ENCODE measurements around the gene MGAM2. TPM values are rescaled to one million over a fixed set of nuclear protein-coding genes. Genes with fewer than 3 reads are reported as not detected.

The MGAM2 gene
- total and polyA plus RNA-seq, 2 of the 4 experiments (the other 2 are of a cell fraction), result not detected

- H3K4ac ChIP-seq (ENCODE audit: low read depth, low read length), result no peak overlapping the region
- H3K36me3 ChIP-seq (ENCODE audit: control insufficient read depth, insufficient read depth, low read length), result no peaks in the 10 kb centered on the region
- no peak overlapping the region for H3K4me2 ChIP-seq (ENCODE audit: low read depth, low read length)
- intact Hi-C loops (cut with micrococcal nuclease), result no loop called here
- TF ChIP-seq ELK1 (IDR thresholded peaks at IDR 0.05; ENCODE audit: borderline replicate concordance, low read depth, low read length), result no peak
- no peak for TF ChIP-seq FOS (IDR thresholded peaks at IDR 0.05; ENCODE audit: low read depth, low read length)
- TF ChIP-seq CEBPB (IDR thresholded peaks at IDR 0.05; ENCODE audit: low read depth, low read length), result no peak
- TF ChIP-seq RCOR1 (IDR thresholded peaks at IDR 0.05; ENCODE audit: insufficient replicate concordance, low read length), result no peak
- TF ChIP-seq RFX5 (IDR thresholded peaks at IDR 0.05; ENCODE audit: low read depth, low read length), result no peak
- no peak for TF ChIP-seq MAZ (IDR thresholded peaks at IDR 0.05; ENCODE audit: borderline replicate concordance, low read depth, low read length)
- TF ChIP-seq USF2 (IDR thresholded peaks at IDR 0.05; ENCODE audit: low read depth, low read length), result no peak
- no peak for TF ChIP-seq POLR2A (IDR thresholded peaks at IDR 0.05; ENCODE audit: low read depth, low read length)
- H2BK15ac ChIP-seq (ENCODE audit: low read depth, low read length), result no peak overlapping the region
- dilution Hi-C loops (cut with HindIII; ENCODE audit: low sequenced_read_pairs, unreplicated experiment), result no loop called here
- H2AK5ac ChIP-seq (ENCODE audit: low read depth, low read length), result no peak overlapping the region
- no peak overlapping the region for H2BK20ac ChIP-seq (ENCODE audit: low read depth, low read length)
- no peak overlapping the region for H3K27ac ChIP-seq (ENCODE audit: insufficient read depth, low read length)
- no peak overlapping the region for H4K5ac ChIP-seq (ENCODE audit: low read depth, low read length)
- no peak overlapping the region for H2BK120ac ChIP-seq (ENCODE audit: low read depth, low read length)
- H4K20me1 ChIP-seq (ENCODE audit: insufficient read depth, low read length), result no peaks in the 10 kb centered on the region
- no peak overlapping the region for H3K56ac ChIP-seq (ENCODE audit: extremely low read depth, insufficient read depth, low read length)
- H3K23ac ChIP-seq (ENCODE audit: low read depth, low read length), result no peak overlapping the region
- H3K9me1 ChIP-seq (ENCODE audit: insufficient read depth, low read length), result no peaks in the 10 kb centered on the region
- no peak overlapping the region for H3K18ac ChIP-seq (ENCODE audit: low read depth, low read length)
- H3K79me1 ChIP-seq (ENCODE audit: low read depth in 1 of 2, low read length in 2 of 2), result no peaks in the 10 kb centered on the region
- H3K14ac ChIP-seq (replicated peaks; ENCODE audit: low read depth, low read length), result no peak overlapping the region
- ChIA-PET POLR2A (ENCODE audit: unreplicated experiment) (no interaction called here), CTCF (no interaction called here)
- H2BK5ac ChIP-seq (ENCODE audit: low read depth, low read length, poor library complexity, severe bottlenecking), result no peak overlapping the region
- H4K91ac ChIP-seq (ENCODE audit: insufficient read depth, low read depth, low read length), result no peak overlapping the region
- no peaks in the 10 kb centered on the region for H3K4me1 ChIP-seq (ENCODE audit: control insufficient read depth, insufficient read depth, low read length)
- no peak overlapping the region for H3K9ac ChIP-seq (ENCODE audit: low read depth, low read length)
- in situ Hi-C loops (cut with MboI; ENCODE audit: low sequenced_read_pairs), result no loop called here
- H3K27me3 ChIP-seq (ENCODE audit: control insufficient read depth, insufficient read depth, low read length), result no peaks in the 10 kb centered on the region
- 59% methylated on average over 5 of the region's 10 CpGs; no CpG with 5 or more reads in 1 of the 2 experiments for WGBS, 2 experiments (ENCODE audit: extremely low coverage in 2 of 2, insufficient read length in 1 of 2)
- no peak overlapping the region for H2AFZ ChIP-seq (replicated peaks; ENCODE audit: low read length, poor library complexity)
- peaks cover 34% of the 10 kb centered on the region for H3K9me3 ChIP-seq (ENCODE audit: control insufficient read depth, insufficient read depth, low read length)
- H2AK9ac ChIP-seq (replicated peaks; ENCODE audit: low read depth, low read length, poor library complexity), result no peak overlapping the region
- BruUV-seq (replicated peaks), result no TSS peak
- H3K4me3 ChIP-seq (ENCODE audit: insufficient read depth, low read depth, low read length), result no peak overlapping the region
- no peak overlapping the region for H4K8ac ChIP-seq (ENCODE audit: low read depth in 2 of 2, low read length in 2 of 2)
- ATAC-seq (ENCODE audit: low read depth) (no peak), DNase-seq (no peak)
These were observed 132.3 kb downstream of the MGAM2 start for GRCh38 chr7:142243823-142244222.

Data from IMR-90 (cell line).